ENCODE measurements around the gene KIAA2012.
"Not testable (repeated sequence)": the region's sequence is repeated elsewhere in the genome, so short reads cannot be mapped to it uniquely, and the experiment has no call there.

KIAA2012 gene

GRCh38 chr2:202116691-202117090 is 43.6 kb downstream of the KIAA2012 start:
- no peak for DNase-seq (ENCODE audit: low read depth in 2 of 2)

GRCh38 chr2:202118168-202118567 is 45.1 kb downstream of the KIAA2012 start:
- no peak for DNase-seq (ENCODE audit: low read depth in 2 of 2)

- DNase-seq (ENCODE audit: low read depth in 2 of 2) = no peak
These were observed 47.8 kb downstream of the KIAA2012 start for GRCh38 chr2:202120828-202121227.

- DNase-seq (ENCODE audit: low read depth in 2 of 2) = no peak
These were observed 48.6 kb downstream of the KIAA2012 start for GRCh38 chr2:202121532-202122162.

- DNase-seq (ENCODE audit: low read depth in 2 of 2) = no peak
These were observed 49.1 kb downstream of the KIAA2012 start for GRCh38 chr2:202122163-202122540.

GRCh38 chr2:202122980-202123720 is 50.1 kb downstream of the KIAA2012 start:
- DNase-seq (ENCODE audit: low read depth in 2 of 2) = no peak

- DNase-seq (ENCODE audit: low read depth in 2 of 2) = no peak
These were observed 51.2 kb downstream of the KIAA2012 start for GRCh38 chr2:202124286-202124685.

GRCh38 chr2:202127687-202128331 is 54.8 kb downstream of the KIAA2012 start:
- DNase-seq (ENCODE audit: low read depth in 2 of 2) = no peak

- DNase-seq (ENCODE audit: low read depth in 2 of 2) = no peak
These were observed 56.8 kb downstream of the KIAA2012 start for GRCh38 chr2:202129841-202130240.

GRCh38 chr2:202133200-202133908 is 60.3 kb downstream of the KIAA2012 start:
- no peak for DNase-seq (ENCODE audit: low read depth in 2 of 2)

- DNase-seq (ENCODE audit: low read depth in 2 of 2) = no peak
These were observed 60.8 kb downstream of the KIAA2012 start for GRCh38 chr2:202133909-202134265.

- DNase-seq (ENCODE audit: low read depth in 2 of 2) = no peak
These were observed 62.2 kb downstream of the KIAA2012 start for GRCh38 chr2:202135091-202135874.

GRCh38 chr2:202136039-202136438 is 63.0 kb downstream of the KIAA2012 start:
- DNase-seq (ENCODE audit: low read depth in 2 of 2) = not testable (repeated sequence)

- no peak for DNase-seq (ENCODE audit: low read depth in 2 of 2)
These were observed 63.5 kb downstream of the KIAA2012 start for GRCh38 chr2:202136526-202136925.

- no peak for DNase-seq (ENCODE audit: low read depth in 2 of 2)
These were observed 67.6 kb downstream of the KIAA2012 start for GRCh38 chr2:202140522-202141252.

GRCh38 chr2:202141329-202141947 is 68.4 kb downstream of the KIAA2012 start:
- no peak for DNase-seq (ENCODE audit: low read depth in 2 of 2)

- no peak for DNase-seq (ENCODE audit: low read depth in 2 of 2)
These were observed 69.5 kb downstream of the KIAA2012 start for GRCh38 chr2:202142540-202142939.

- DNase-seq (ENCODE audit: low read depth in 2 of 2) = no peak
These were observed 74.7 kb downstream of the KIAA2012 start for GRCh38 chr2:202147775-202148174.

- DNase-seq (ENCODE audit: low read depth in 2 of 2) = no peak
These were observed 75.6 kb downstream of the KIAA2012 start for GRCh38 chr2:202148515-202149154.

Measured in stimulated activated CD8-positive, alpha-beta memory T cell treated with anti-CD3 and anti-CD28 coated beads, Interleukin-7, amount 100 ng/mL, for 1 hour (primary cell).